Measurements from ENCODE around the gene GLE1. TPM values are rescaled to one million over a fixed set of nuclear protein-coding genes. Genes with fewer than 3 reads are reported as not detected.

Gene GLE1
- total and polyA plus RNA-seq, 12 donors, result 10.5 to 24.5 (median 19.4) TPM

- no peaks in the 10 kb centered on the region for H3K9me3 ChIP-seq
- H3K27me3 ChIP-seq, result no peaks in the 10 kb centered on the region
- H3K36me3 ChIP-seq, result peaks cover 0 to 100% (median 60%) of the 10 kb centered on the region in 9 donors
- DNase-seq, result no peak
- no peak for ATAC-seq
- no peaks in the 10 kb centered on the region for H3K4me1 ChIP-seq
- intact Hi-C loops (cut with DNase I), result no loop called here
- TF ChIP-seq, protein P1, sequence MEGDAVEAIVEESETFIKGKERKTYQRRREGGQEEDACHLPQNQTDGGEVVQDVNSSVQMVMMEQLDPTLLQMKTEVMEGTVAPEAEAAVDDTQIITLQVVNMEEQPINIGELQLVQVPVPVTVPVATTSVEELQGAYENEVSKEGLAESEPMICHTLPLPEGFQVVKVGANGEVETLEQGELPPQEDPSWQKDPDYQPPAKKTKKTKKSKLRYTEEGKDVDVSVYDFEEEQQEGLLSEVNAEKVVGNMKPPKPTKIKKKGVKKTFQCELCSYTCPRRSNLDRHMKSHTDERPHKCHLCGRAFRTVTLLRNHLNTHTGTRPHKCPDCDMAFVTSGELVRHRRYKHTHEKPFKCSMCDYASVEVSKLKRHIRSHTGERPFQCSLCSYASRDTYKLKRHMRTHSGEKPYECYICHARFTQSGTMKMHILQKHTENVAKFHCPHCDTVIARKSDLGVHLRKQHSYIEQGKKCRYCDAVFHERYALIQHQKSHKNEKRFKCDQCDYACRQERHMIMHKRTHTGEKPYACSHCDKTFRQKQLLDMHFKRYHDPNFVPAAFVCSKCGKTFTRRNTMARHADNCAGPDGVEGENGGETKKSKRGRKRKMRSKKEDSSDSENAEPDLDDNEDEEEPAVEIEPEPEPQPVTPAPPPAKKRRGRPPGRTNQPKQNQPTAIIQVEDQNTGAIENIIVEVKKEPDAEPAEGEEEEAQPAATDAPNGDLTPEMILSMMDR (IDR thresholded peaks at IDR 0.05), result no peak
- H3K4me3 ChIP-seq, result no peak overlapping the region
- no peak overlapping the region for H3K27ac ChIP-seq
These were observed 18.3 kb upstream of the GLE1 start for GRCh38 chr9:128486201-128486600.

GRCh38 chr9:128493424-128493823, 11.1 kb upstream of the GLE1 start:
- ATAC-seq (no peak), DNase-seq (no peak)
- TF ChIP-seq, protein P1 (IDR thresholded peaks at IDR 0.05), result no peak
- intact Hi-C loops (cut with DNase I), result no loop called here
- peaks cover 0 to 97% (median 28%) of the 10 kb centered on the region in 9 donors for H3K36me3 ChIP-seq
- no peak overlapping the region for H3K4me3 ChIP-seq
- H3K9me3 ChIP-seq, result no peaks in the 10 kb centered on the region
- no peak overlapping the region for H3K27ac ChIP-seq
- 91 to 96% methylated on average over 2 of the region's 2 CpGs for WGBS, 2 donors
- H3K27me3 ChIP-seq, result no peaks in the 10 kb centered on the region
- peaks cover 0 to 20% (median 12%) of the 10 kb centered on the region in 9 donors for H3K4me1 ChIP-seq

DNA sequence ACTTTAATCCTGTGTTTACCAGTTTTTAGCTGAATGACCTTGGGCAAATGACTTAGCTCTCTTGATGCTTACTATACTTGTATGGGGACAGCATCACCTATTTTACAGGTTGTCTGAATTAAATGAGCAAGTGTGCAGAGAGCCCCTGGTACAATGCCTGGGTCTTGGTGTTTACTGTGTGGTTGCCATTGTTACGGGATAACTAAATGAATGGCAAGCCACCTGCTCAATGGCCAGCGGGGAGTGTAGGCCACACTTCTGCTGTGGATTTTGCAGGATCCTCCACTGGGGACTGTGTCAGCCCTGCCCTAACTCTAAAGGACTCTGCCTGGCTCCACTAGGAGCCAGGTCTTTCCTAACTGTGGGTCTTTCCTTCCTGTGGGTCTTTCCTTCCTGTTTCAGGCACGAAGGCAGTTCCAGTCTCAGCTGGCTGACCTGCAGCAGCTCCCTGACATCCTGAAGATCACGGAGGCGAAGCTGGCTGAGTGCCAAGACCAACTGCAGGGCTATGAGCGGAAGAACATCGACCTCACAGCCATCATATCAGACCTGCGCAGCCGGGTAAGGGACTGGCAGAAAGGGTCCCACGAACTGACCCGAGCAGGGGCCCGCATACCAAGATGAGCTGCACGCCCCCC, 10.3 kb upstream of the GLE1 start:
- Histone ChIP-seq H3K36me3 (peaks cover 0 to 97% (median 29%) of the 10 kb centered on the region in 9 donors), H3K9me3 (no peaks in the 10 kb centered on the region), H3K27me3 (no peaks in the 10 kb centered on the region), H3K4me1 (peaks cover 0 to 20% (median 12%) of the 10 kb centered on the region in 9 donors), H3K27ac (peak overlapping the region in 6 of 10 donors; percentile 10 to 46 (median 40)), H3K4me3 (no peak overlapping the region)
- ATAC-seq (peak; percentile 48 to 73 (median 60)), DNase-seq (peak; percentile 64 to 68)
- intact Hi-C loops (cut with DNase I), result no loop called here
- TF ChIP-seq, protein P1 (IDR thresholded peaks at IDR 0.05), result no peak
- 25 to 36% methylated on average over 13 of the region's 13 CpGs for WGBS, 2 donors

DNA sequence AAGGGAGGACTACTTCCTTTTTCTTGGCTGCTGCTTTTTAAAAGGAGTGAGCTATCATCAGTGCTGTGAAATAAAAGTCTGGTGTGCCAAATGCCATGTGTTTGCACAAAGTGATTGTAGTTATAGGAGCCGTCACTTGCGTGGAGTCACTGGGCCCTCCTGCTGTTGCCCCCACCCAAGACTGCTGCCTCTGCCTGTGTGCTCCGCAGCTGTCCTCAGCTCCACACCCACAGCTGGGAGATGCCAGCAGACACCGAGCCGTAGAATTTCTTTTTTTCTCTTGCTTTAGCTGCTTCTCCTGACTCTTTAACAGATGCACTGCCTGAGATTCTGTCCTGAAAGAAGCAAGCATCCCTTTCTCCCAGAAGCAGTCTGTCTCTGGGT, 9.8 kb upstream of the GLE1 start:
- Histone ChIP-seq H3K4me3 (no peak overlapping the region), H3K9me3 (no peaks in the 10 kb centered on the region), H3K4me1 (peaks cover 0 to 20% (median 12%) of the 10 kb centered on the region in 9 donors), H3K36me3 (peaks cover 0 to 97% (median 25%) of the 10 kb centered on the region in 9 donors), H3K27me3 (no peaks in the 10 kb centered on the region), H3K27ac (peak overlapping the region in 3 of 10 donors; percentile 39 to 46 (median 43))
- TF ChIP-seq, protein P1 (IDR thresholded peaks at IDR 0.05), result no peak
- peak in 4 of 8 donors; percentile 27 to 57 (median 38) for ATAC-seq
- WGBS, 2 donors, result 41 to 55% methylated on average over 5 of the region's 5 CpGs
- intact Hi-C loops (cut with DNase I), result loop anchor here in 1 of 10 donors (5.0 kb wide), 1 partner anchor 972 kb away; no protein-coding TSS in a partner anchor
- no peak for DNase-seq

All from heart right ventricle (tissue), 16 donors.